BE2C (cell line): ENCODE measurements around the gene HIVEP3.

Experiments
- DNase-seq: peaks from one replicate; pipeline ENCODE4 v3.0.0-alpha.2; 2020
- H3K27me3 ChIP-seq: fragments of 250-450 bp; sonication (Bioruptor Pico); 2 replicates; pipeline ENCODE4 v1.5.1; 2020; ENCODE audit warnings: mild to moderate bottlenecking
- H3K36me3 ChIP-seq: fragments of 250-450 bp; sonication (Bioruptor Pico); 2 replicates; pipeline ENCODE4 v1.5.1; 2020; ENCODE audit warnings: mild to moderate bottlenecking
- H3K4me1 ChIP-seq: fragments of 250-450 bp; sonication (Bioruptor Pico); 2 replicates; pipeline ENCODE4 v1.5.1; 2020
- H3K4me3 ChIP-seq: 2 replicates; pipeline ENCODE4 v1.5.1; 2011; ENCODE audit warnings: low read depth, low read length
- H3K9me3 ChIP-seq: fragments of 250-450 bp; sonication (Bioruptor Pico); 2 replicates; pipeline ENCODE4 v1.5.1; 2020
- TF ChIP-seq, protein P1 (sequence below): IDR thresholded peaks from 2 replicates; pipeline ENCODE4 v1.5.1; 2012; ENCODE audit warnings: mild to moderate bottlenecking, low read depth, low read length

HIVEP3 gene

DNA sequence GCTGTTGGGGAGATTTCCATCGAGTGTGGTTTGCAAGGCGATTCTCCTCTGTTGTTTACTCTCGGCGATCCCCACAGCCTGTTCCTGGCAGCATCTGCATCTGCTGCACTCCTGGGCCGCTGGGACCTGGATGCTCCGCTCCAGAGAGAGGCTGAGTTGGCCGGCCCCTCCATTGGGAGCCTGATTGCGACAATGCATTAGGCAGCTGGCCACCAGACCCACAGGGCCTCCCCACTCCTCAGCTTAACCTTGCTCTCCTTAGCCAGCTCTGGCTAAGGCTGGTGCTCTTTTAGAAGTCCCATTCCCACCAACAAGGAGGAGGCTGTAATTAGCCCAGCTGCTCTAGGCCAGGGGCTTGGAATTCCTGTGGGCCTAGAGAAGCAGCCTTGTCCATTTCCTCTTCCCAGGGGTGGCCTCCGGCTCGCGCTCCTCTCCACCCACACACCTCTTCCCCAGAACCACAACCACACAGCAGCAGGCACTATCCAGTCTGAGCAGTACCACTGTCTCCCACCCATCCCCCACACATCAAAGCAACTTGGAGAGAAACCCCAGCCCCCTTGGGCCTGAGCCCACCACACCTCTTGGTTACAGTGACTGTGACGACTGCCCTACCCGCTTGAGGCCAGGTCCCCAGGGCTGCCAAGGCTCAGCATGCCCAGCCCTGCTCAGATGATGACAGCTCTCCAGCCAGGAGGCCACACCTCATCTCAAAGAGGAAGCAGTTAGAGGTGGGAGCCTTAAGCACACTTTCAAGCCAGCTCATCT, 240.4 kb downstream of the HIVEP3 start:
- no peak for DNase-seq
- Histone ChIP-seq H3K36me3 (no peaks in the 10 kb centered on the region), H3K4me3 (no peak overlapping the region), H3K9me3 (no peaks in the 10 kb centered on the region), H3K4me1 (no peaks in the 10 kb centered on the region), H3K27me3 (no peaks in the 10 kb centered on the region)
- TF ChIP-seq, protein P1, sequence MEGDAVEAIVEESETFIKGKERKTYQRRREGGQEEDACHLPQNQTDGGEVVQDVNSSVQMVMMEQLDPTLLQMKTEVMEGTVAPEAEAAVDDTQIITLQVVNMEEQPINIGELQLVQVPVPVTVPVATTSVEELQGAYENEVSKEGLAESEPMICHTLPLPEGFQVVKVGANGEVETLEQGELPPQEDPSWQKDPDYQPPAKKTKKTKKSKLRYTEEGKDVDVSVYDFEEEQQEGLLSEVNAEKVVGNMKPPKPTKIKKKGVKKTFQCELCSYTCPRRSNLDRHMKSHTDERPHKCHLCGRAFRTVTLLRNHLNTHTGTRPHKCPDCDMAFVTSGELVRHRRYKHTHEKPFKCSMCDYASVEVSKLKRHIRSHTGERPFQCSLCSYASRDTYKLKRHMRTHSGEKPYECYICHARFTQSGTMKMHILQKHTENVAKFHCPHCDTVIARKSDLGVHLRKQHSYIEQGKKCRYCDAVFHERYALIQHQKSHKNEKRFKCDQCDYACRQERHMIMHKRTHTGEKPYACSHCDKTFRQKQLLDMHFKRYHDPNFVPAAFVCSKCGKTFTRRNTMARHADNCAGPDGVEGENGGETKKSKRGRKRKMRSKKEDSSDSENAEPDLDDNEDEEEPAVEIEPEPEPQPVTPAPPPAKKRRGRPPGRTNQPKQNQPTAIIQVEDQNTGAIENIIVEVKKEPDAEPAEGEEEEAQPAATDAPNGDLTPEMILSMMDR: no peak

DNA sequence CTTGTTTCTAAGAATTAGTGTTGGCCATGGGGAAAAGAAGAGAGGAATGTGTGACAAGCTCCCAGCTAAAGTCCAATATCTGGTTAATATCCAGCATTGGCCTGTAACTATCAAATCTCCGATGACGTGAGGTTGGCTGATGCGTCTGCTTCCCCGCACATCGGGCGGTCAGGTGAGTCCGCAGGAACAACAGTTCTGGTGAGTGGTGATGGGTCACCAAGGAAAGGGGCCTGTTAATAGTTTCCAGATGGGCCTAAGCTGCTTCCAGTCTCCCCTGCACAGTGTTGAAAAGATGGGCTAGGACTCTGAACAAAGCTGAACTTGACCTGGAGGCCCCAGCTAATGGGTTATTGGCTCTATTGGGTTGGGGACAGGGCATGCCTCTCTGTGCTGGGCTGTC, 241.1 kb downstream of the HIVEP3 start:
- no peak for DNase-seq
- Histone ChIP-seq H3K36me3 (no peaks in the 10 kb centered on the region), H3K4me1 (no peaks in the 10 kb centered on the region), H3K9me3 (no peaks in the 10 kb centered on the region), H3K4me3 (no peak overlapping the region), H3K27me3 (no peaks in the 10 kb centered on the region)
- TF ChIP-seq, protein P1: no peak

DNA sequence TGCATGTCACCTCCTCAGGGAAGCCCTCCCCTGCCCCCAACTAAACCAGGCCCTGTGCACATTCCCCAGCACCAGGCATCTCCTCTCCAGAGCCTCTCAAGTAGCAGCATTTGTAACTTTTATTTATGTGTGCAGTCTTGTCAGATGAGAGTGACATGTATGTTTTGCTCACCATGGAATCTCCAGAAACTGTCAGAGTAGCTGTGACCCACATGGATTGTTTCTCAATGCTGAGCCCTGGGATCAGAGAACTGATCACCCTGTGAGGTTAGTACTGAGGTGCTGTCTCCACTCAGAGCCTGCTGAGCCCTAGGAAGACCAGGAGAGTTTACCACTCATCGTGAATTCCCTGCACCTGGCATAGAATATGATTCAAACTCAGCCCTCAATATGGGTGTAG, 243.3 kb downstream of the HIVEP3 start:
- DNase-seq: no peak
- no peaks in the 10 kb centered on the region for H3K36me3 ChIP-seq
- TF ChIP-seq, protein P1: no peak
- no peaks in the 10 kb centered on the region for H3K27me3 ChIP-seq
- no peak overlapping the region for H3K4me3 ChIP-seq
- H3K9me3 ChIP-seq: no peaks in the 10 kb centered on the region
- H3K4me1 ChIP-seq: no peaks in the 10 kb centered on the region

DNA sequence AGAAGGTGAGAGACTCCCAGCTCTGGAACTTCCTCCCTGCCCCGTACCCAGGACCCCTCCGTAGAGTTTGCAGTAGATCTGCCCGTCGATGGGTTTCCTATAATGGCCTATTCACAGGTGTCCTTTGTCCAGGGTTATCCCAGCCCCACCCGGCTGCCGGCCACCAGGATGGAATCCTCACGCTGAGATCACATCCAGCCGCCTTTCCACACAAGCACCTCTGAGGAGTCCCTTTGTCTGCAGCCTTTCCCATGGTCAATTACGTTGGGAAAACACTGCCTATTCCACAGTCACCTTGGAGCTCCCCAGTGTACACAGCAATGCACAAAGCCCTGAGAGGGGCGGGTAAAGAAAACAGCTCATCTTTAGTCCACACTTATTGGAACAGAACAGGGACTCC, 244.2 kb downstream of the HIVEP3 start:
- no peak overlapping the region for H3K4me3 ChIP-seq
- no peaks in the 10 kb centered on the region for H3K27me3 ChIP-seq
- DNase-seq: no peak
- TF ChIP-seq, protein P1: no peak
- H3K9me3 ChIP-seq: no peaks in the 10 kb centered on the region
- no peaks in the 10 kb centered on the region for H3K4me1 ChIP-seq
- H3K36me3 ChIP-seq: no peaks in the 10 kb centered on the region

- no peaks in the 10 kb centered on the region for H3K36me3 ChIP-seq
- TF ChIP-seq, protein P1: no peak
- no peak for DNase-seq
- no peaks in the 10 kb centered on the region for H3K9me3 ChIP-seq
- no peaks in the 10 kb centered on the region for H3K4me1 ChIP-seq
- no peaks in the 10 kb centered on the region for H3K27me3 ChIP-seq
- H3K4me3 ChIP-seq: no peak overlapping the region
These were observed 244.9 kb downstream of the HIVEP3 start for GRCh38 chr1:41673806-41674205.

DNA sequence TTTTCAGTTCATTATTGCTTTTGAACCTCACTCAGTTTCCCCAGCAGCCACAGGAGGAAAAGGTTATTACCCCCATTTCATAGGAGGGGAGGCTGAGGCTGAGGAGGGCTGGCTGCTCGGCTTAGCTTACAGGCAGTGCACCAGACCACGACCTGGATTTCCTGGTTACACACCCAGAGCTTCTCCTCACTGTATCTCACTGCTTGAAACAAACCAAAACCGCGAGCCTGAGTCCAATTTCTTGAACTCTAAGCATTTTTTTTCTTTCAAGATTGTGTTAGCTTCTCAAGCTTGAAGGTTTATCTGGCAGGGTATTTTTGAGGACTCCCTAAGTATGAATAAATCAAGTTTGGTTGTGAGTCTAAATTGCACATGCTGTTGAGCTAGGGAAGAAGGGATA, 245.3 kb downstream of the HIVEP3 start:
- H3K4me1 ChIP-seq: no peaks in the 10 kb centered on the region
- H3K9me3 ChIP-seq: no peaks in the 10 kb centered on the region
- DNase-seq: no peak
- H3K27me3 ChIP-seq: no peaks in the 10 kb centered on the region
- no peak overlapping the region for H3K4me3 ChIP-seq
- no peaks in the 10 kb centered on the region for H3K36me3 ChIP-seq
- TF ChIP-seq, protein P1: no peak
